Type B pancreatic cell (in vitro differentiated cells): ENCODE results near the gene DDX1. TPM values are rescaled to one million over a fixed set of nuclear protein-coding genes. Genes with fewer than 3 reads are reported as not detected.

ENCODE experiments used
- DNase-seq: peaks from one replicate; pipeline ENCODE4 v3.0.0; 2021; ENCODE audit warnings: mixed read lengths; ENCODE audit not compliant: unreplicated experiment; ENCODE audit errors: extremely low spot score
- H3K27ac Mint-ChIP-seq: 2 replicates; pipeline ENCODE4 v1.8.0; 2021; ENCODE audit warnings: mild to moderate bottlenecking, mixed read lengths
- H3K27me3 Mint-ChIP-seq: 2 replicates; pipeline ENCODE4 v1.8.0; 2021; ENCODE audit warnings: mixed read lengths
- H3K36me3 Mint-ChIP-seq: 2 replicates; pipeline ENCODE4 v1.8.0; 2021; ENCODE audit warnings: mixed read lengths
- H3K4me1 Mint-ChIP-seq: one replicate; pipeline ENCODE4 v1.8.0; 2021; ENCODE audit warnings: mixed read lengths; ENCODE audit not compliant: unreplicated experiment
- H3K4me3 Mint-ChIP-seq: 2 replicates; pipeline ENCODE4 v1.8.0; 2021; ENCODE audit warnings: mild to moderate bottlenecking, mixed read lengths
- H3K9me3 Mint-ChIP-seq: 2 replicates; pipeline ENCODE4 v1.8.0; 2021; ENCODE audit warnings: mixed read lengths
- CTCF ChIP-seq: fragments of 200-600 bp; sonication (generic); conservative IDR thresholded peaks from 2 replicates; pipeline ENCODE4 v1.5.0; 2021; ENCODE audit warnings: antibody characterized with exemption, mild to moderate bottlenecking
- total RNA-seq: library from RNA; stranded (reverse); gene quantifications from 2 replicates; pipeline ENCODE4 v1.2.1, GENCODE V29; 2021; ENCODE audit warnings: low replicate concordance

Gene DDX1
- total RNA-seq, 1 donor from 2014 or later = 111 TPM

- TF ChIP-seq CTCF = no peak
- Mint-ChIP-seq H3K36me3 (peaks cover 20% of the 10 kb centered on the region), H3K27me3 (no peaks in the 10 kb centered on the region), H3K4me1 (no peaks in the 10 kb centered on the region), H3K9me3 (no peaks in the 10 kb centered on the region), H3K27ac (no peak overlapping the region), H3K4me3 (no peak overlapping the region)
- no peak for DNase-seq
Observed at GRCh38 chr2:15546297-15547098, 45.2 kb upstream of the DDX1 start.

- Mint-ChIP-seq H3K4me1 (no peaks in the 10 kb centered on the region), H3K9me3 (no peaks in the 10 kb centered on the region), H3K4me3 (no peak overlapping the region), H3K27ac (no peak overlapping the region), H3K36me3 (peaks cover 22% of the 10 kb centered on the region), H3K27me3 (no peaks in the 10 kb centered on the region)
- no peak for TF ChIP-seq CTCF
- DNase-seq = no peak
Observed at GRCh38 chr2:15547115-15547876, 44.4 kb upstream of the DDX1 start.

GRCh38 chr2:15548974-15549373 is 42.7 kb upstream of the DDX1 start:
- no peak overlapping the region for H3K27ac Mint-ChIP-seq
- H3K36me3 Mint-ChIP-seq = peaks cover 23% of the 10 kb centered on the region
- H3K9me3 Mint-ChIP-seq = no peaks in the 10 kb centered on the region
- H3K4me1 Mint-ChIP-seq = no peaks in the 10 kb centered on the region
- no peak for TF ChIP-seq CTCF
- no peak for DNase-seq
- H3K4me3 Mint-ChIP-seq = no peak overlapping the region
- H3K27me3 Mint-ChIP-seq = no peaks in the 10 kb centered on the region

- peaks cover 21% of the 10 kb centered on the region for H3K36me3 Mint-ChIP-seq
- no peak for TF ChIP-seq CTCF
- peaks cover 6% of the 10 kb centered on the region for H3K4me1 Mint-ChIP-seq
- no peaks in the 10 kb centered on the region for H3K9me3 Mint-ChIP-seq
- no peaks in the 10 kb centered on the region for H3K27me3 Mint-ChIP-seq
- no peak for DNase-seq
- no peak overlapping the region for H3K4me3 Mint-ChIP-seq
- H3K27ac Mint-ChIP-seq = no peak overlapping the region
Observed at GRCh38 chr2:15553519-15553918, 38.1 kb upstream of the DDX1 start.

- no peak overlapping the region for H3K27ac Mint-ChIP-seq
- no peak for DNase-seq
- no peaks in the 10 kb centered on the region for H3K27me3 Mint-ChIP-seq
- no peaks in the 10 kb centered on the region for H3K9me3 Mint-ChIP-seq
- peaks cover 6% of the 10 kb centered on the region for H3K4me1 Mint-ChIP-seq
- H3K4me3 Mint-ChIP-seq = no peak overlapping the region
- H3K36me3 Mint-ChIP-seq = peaks cover 16% of the 10 kb centered on the region
- no peak for TF ChIP-seq CTCF
Observed at GRCh38 chr2:15553951-15554350, 37.7 kb upstream of the DDX1 start.
